Keratinocyte (primary cell): Measurements from ENCODE around the gene CCND1. TPM values are rescaled to one million over a fixed set of nuclear protein-coding genes. Genes with fewer than 3 reads are reported as not detected.

Experiments
- DNase-seq: peaks from one replicate; pipeline ENCODE4 v3.0.0-alpha.2; 2011; ENCODE audit warnings: low read depth, missing footprints, low spot score
- FAIRE-seq: peaks from 2 replicates; lab custom pipeline; 2011; peaks lifted over from hg19 to GRCh38; lab: Jason Lieb, UNC
- H2AFZ ChIP-seq: 2 replicates; pipeline ENCODE4 v1.6.0; 2012; ENCODE audit warnings: low read length, control low read depth, inconsistent platforms; ENCODE audit not compliant: control insufficient read depth
- H3K27ac ChIP-seq: 2 replicates; pipeline ENCODE4 v1.5.1; 2011; ENCODE audit warnings: low read length; ENCODE audit not compliant: control insufficient read depth, insufficient read depth
- H3K27me3 ChIP-seq: 3 replicates; pipeline ENCODE4 v1.6.0; 2011; ENCODE audit warnings: low read length; ENCODE audit not compliant: control insufficient read depth, insufficient read depth; ENCODE audit errors: extremely low read depth
- H3K36me3 ChIP-seq, 2 experiments: 2 replicates in 1 of 2; 3 replicates in 1 of 2; pipeline ENCODE4 v1.5.1; 2011; ENCODE audit warnings: low read length in 2 of 2, mild to moderate bottlenecking in 1 of 2; ENCODE audit not compliant: control insufficient read depth in 2 of 2, insufficient read depth in 2 of 2; ENCODE audit errors: extremely low read depth in 1 of 2
- H3K4me1 ChIP-seq: 3 replicates; pipeline ENCODE4 v1.5.1; 2011; ENCODE audit warnings: low read length; ENCODE audit not compliant: control insufficient read depth, insufficient read depth; ENCODE audit errors: extremely low read depth
- H3K4me2 ChIP-seq: 3 replicates; pipeline ENCODE4 v1.6.0; 2011; ENCODE audit warnings: low read depth, low read length; ENCODE audit not compliant: control insufficient read depth, insufficient read depth; ENCODE audit errors: extremely low read depth
- H3K4me3 ChIP-seq, 3 experiments: fragments of 200-600 bp in 1 of 3; sonication (generic) in 1 of 3; 2 replicates in 2 of 3; 3 replicates in 1 of 3; pipeline ENCODE4 v1.5.1; 2011 to 2016; ENCODE audit warnings: low read length in 3 of 3, mild to moderate bottlenecking in 3 of 3, control low read depth in 2 of 3, inconsistent platforms in 1 of 3, low read depth in 1 of 3, mixed read lengths in 1 of 3, mixed run types in 1 of 3, moderate library complexity in 1 of 3; ENCODE audit not compliant: control insufficient read depth in 2 of 3, insufficient read depth in 2 of 3; ENCODE audit errors: extremely low read depth in 1 of 3
- H3K79me2 ChIP-seq: 2 replicates; pipeline ENCODE4 v1.6.0; 2012; ENCODE audit warnings: low read length; ENCODE audit not compliant: control insufficient read depth, insufficient read depth
- H3K9ac ChIP-seq: 3 replicates; pipeline ENCODE4 v1.6.0; 2011; ENCODE audit warnings: low read length; ENCODE audit not compliant: control insufficient read depth, insufficient read depth; ENCODE audit errors: extremely low read depth
- H3K9me1 ChIP-seq: 3 replicates; pipeline ENCODE4 v1.6.0; 2011; ENCODE audit warnings: low read length; ENCODE audit not compliant: control insufficient read depth, insufficient read depth; ENCODE audit errors: extremely low read depth
- H3K9me3 ChIP-seq: 2 replicates; pipeline ENCODE4 v1.5.1; 2012; ENCODE audit warnings: low read depth, low read length; ENCODE audit not compliant: control insufficient read depth
- H4K20me1 ChIP-seq: 3 replicates; pipeline ENCODE4 v1.6.0; 2011; ENCODE audit warnings: low read length; ENCODE audit not compliant: control insufficient read depth, insufficient read depth; ENCODE audit errors: extremely low read depth
- EZH2 ChIP-seq: IDR thresholded peaks from one replicate; pipeline ENCODE4 v1.6.1; 2012; ENCODE audit warnings: inconsistent platforms, mild to moderate bottlenecking, low read length, moderate library complexity
- dilution Hi-C: fragments of 300-500 bp; cut with MboI; formaldehyde crosslinking; loops from one replicate; pipeline ENCODE4 v1.7.0; 2020; ENCODE audit warnings: low sequenced_read_pairs; ENCODE audit not compliant: extremely low pct_ligation_motif_present
- polyA plus RNA-seq, 5 experiments: library from polyadenylated mRNA; depleted of rRNA in 3 of 5; stranded (reverse) in 3 of 5; stranded (forward) in 1 of 5; unstranded in 1 of 5; fragments of >200 nt; gene quantifications; 1 replicate in 1 of 5; 2 replicates in 3 of 5; 3 replicates in 1 of 5; pipeline versions ENCODE4 v1.2.1 to v1.2.3, GENCODE V29; 2011 to 2012; ENCODE audit warnings: missing spikeins in 2 of 5, low read depth in 1 of 5, low replicate concordance in 1 of 5
- TF ChIP-seq, protein P1 (sequence below), 3 experiments: IDR thresholded peaks in 1 of 3; conservative IDR thresholded peaks in 1 of 3; optimal IDR thresholded peaks in 1 of 3; 2 replicates in 2 of 3; 3 replicates in 1 of 3; pipeline versions ENCODE3 to v1.5.1; 2011; ENCODE audit warnings: low read length in 3 of 3, mild to moderate bottlenecking in 3 of 3, moderate library complexity in 2 of 3, control low read depth in 1 of 3, inconsistent platforms in 1 of 3; ENCODE audit not compliant: insufficient read depth in 2 of 3; ENCODE audit errors: extremely low read depth in 1 of 3

Gene CCND1
- polyA plus RNA-seq, 1 donor (not counting 4 experiments of a cell fraction or from before 2014, with no cell fraction given): 124 TPM

DNA sequence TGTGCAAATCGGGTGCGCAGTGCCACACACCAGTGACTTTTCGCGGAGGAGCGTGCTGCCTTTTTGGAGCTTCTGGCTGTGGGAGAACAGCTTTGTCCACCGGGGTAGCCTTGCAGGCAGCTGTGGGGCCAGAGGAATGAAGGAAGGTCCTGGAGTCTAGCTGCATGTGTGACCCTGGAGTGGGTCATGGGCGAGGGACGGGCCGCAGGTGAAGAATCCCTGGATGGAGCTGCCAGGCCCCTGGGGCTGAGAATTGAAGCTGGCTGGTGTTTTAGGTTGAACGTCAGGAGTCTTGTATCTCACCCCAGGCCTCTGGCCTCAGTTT, 8.6 kb downstream of the CCND1 start:
- Histone ChIP-seq H3K27ac (no peak overlapping the region), H3K4me3 (no peak overlapping the region), H3K27me3 (no peaks in the 10 kb centered on the region), H3K79me2 (peaks cover 37% of the 10 kb centered on the region), H3K9me1 (peaks cover 2% of the 10 kb centered on the region), H3K9ac (no peak overlapping the region), H2AFZ (no peak overlapping the region), H4K20me1 (peaks cover 24% of the 10 kb centered on the region), H3K4me1 (no peaks in the 10 kb centered on the region), H3K9me3 (no peaks in the 10 kb centered on the region), H3K36me3 (peaks cover 46 to 47% of the 10 kb centered on the region in 2 experiments), H3K4me2 (no peak overlapping the region)
- FAIRE-seq: no peak
- DNase-seq: no peak
- dilution Hi-C loops: no loop called here
- TF ChIP-seq EZH2: no peak
- TF ChIP-seq, protein P1, sequence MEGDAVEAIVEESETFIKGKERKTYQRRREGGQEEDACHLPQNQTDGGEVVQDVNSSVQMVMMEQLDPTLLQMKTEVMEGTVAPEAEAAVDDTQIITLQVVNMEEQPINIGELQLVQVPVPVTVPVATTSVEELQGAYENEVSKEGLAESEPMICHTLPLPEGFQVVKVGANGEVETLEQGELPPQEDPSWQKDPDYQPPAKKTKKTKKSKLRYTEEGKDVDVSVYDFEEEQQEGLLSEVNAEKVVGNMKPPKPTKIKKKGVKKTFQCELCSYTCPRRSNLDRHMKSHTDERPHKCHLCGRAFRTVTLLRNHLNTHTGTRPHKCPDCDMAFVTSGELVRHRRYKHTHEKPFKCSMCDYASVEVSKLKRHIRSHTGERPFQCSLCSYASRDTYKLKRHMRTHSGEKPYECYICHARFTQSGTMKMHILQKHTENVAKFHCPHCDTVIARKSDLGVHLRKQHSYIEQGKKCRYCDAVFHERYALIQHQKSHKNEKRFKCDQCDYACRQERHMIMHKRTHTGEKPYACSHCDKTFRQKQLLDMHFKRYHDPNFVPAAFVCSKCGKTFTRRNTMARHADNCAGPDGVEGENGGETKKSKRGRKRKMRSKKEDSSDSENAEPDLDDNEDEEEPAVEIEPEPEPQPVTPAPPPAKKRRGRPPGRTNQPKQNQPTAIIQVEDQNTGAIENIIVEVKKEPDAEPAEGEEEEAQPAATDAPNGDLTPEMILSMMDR (optimal IDR thresholded peaks at IDR 0.05 in 1 of 3, IDR thresholded peaks at IDR 0.05 in 1 of 3, conservative IDR thresholded peaks at IDR 0.05 in 1 of 3; ENCODE audit: extremely low read depth in 1 of 3, insufficient read depth in 2 of 3, low read length in 3 of 3): no peak

DNA sequence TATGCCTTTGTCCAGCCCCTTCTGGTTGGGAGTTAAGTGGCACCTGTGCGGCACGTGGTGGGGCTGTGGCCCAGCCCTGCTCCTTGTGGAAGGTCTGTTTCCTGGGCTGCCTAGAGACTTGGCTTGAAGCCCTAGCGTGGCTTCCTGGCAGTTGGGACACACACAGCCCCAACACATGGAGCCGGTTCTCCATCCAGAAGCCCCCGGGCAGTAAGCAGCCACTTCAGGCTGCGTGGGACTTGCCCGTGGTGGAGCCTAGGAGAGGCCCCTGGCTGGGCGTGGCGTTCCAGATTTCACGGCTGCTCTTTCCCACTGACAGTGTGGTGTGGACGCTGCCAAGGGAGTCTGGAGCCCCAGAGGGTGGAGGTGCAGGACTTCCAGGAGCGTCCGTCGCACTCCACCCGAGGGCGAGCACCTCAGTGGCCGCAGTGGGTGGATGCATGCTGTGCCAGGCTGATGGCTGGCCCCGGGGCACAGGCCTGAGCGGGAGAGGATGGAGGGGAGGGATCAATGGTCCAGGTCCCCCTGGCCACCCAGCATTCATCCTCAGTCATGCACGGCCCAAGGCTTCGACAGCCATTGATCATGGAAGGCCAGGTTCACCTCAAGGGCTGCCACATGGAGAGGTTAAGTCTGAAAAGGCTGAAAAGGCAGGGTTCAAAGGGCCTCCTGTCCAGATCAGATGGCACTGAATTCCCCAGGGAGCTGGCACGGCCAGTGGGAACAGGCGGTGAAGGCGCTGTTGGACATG, 9.3 kb downstream of the CCND1 start:
- no peaks in the 10 kb centered on the region for H3K9me3 ChIP-seq
- dilution Hi-C loops: no loop called here
- H3K79me2 ChIP-seq: peaks cover 30% of the 10 kb centered on the region
- H2AFZ ChIP-seq: no peak overlapping the region
- H3K9me1 ChIP-seq: peaks cover 2% of the 10 kb centered on the region
- TF ChIP-seq EZH2: no peak
- TF ChIP-seq, protein P1 (optimal IDR thresholded peaks at IDR 0.05 in 1 of 3, IDR thresholded peaks at IDR 0.05 in 1 of 3, conservative IDR thresholded peaks at IDR 0.05 in 1 of 3; ENCODE audit: extremely low read depth in 1 of 3, insufficient read depth in 2 of 3, low read length in 3 of 3): no peak
- peaks cover 17% of the 10 kb centered on the region for H4K20me1 ChIP-seq
- peaks cover 41 to 42% of the 10 kb centered on the region in 2 experiments for H3K36me3 ChIP-seq
- DNase-seq: no peak
- no peak overlapping the region for H3K9ac ChIP-seq
- no peaks in the 10 kb centered on the region for H3K27me3 ChIP-seq
- H3K4me1 ChIP-seq: no peaks in the 10 kb centered on the region
- H3K4me3 ChIP-seq: no peak overlapping the region
- no peak for FAIRE-seq
- no peak overlapping the region for H3K4me2 ChIP-seq
- no peak overlapping the region for H3K27ac ChIP-seq
